Femur (tissue), 1 donor: ENCODE measurements around the gene ARFGEF2.
A peak's percentile ranks its signal among the peaks of the same experiment; 100 is the strongest.
"Not testable (repeated sequence)": the region's sequence is repeated elsewhere in the genome, so short reads cannot be mapped to it uniquely, and the experiment has no call there.

Source experiments
- DNase-seq: peaks from one replicate; pipeline ENCODE4 v3.0.0-alpha.2; 2017

ARFGEF2 gene

DNA sequence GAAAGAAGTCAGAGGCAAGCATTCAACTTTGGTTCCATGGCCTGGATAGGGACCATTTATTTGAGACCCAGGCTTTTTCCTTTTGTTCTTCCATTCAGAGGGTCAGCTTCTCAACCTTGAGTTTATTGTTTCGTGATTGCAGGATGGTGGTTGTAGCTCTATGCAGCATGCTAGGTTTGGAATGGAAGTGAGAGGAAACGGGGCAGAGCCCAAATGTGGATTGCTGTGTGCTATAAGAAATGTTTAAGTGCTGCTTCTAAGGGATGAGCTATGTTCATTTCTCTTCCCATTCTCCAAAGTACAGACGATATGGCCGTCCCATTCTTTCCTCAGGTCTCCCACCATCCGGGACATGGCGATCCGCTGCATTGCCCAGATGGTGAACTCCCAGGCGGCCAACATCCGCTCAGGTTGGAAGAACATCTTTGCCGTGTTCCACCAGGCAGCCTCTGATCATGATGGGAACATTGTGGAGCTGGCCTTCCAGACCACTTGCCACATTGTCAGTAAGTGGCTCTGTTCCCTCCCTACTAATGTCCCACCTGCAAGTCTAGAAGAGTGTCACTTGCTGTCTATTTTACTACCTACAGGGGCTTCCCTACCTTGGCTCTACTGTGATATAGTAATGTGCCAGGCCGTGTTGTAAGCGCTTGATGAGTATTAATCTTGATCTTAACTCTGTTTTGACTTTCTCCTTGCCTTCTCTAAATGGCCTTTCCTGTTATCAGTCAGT lies 88.6 kb downstream of the ARFGEF2 start:
- DNase-seq = no peak

DNA sequence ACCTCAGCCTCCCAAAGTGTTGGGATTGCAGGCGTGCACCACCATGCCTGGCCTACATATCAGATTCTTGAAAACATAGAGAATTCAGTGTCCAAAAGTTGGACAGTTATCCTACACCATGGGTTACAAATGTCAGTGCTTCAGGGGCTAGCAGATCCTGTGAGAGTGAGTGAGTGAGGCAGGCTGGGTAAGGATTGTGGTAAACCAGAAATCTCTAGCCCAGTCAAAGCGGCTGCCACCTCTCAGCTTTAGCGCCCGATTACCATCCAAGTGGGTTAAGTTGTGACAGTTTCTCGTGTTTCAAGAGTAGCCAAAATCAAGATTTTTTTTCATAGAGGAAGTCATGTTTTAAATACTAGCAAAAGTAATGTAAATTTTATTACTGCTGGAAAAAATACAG lies 102.7 kb downstream of the ARFGEF2 start:
- DNase-seq = no peak

DNA sequence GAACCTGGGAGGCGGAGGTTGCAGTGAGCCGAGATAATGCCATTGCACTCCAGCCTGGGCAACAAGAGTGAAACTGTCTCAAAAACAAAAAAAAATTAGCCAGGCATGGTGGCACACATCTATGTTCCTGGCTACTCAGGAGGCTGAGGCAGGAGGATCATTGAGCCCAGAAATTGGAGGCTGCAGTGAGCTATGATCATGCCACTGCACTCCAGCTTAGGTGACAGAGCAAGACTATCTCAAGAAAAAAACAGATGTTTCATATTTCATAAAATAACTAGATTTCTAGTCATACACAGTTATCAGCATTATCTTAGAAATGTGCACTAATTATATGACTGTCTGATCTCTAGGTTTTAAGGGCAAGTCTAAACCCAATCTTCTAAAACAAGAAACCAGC lies 106.7 kb downstream of the ARFGEF2 start:
- not testable (repeated sequence) for DNase-seq

DNA sequence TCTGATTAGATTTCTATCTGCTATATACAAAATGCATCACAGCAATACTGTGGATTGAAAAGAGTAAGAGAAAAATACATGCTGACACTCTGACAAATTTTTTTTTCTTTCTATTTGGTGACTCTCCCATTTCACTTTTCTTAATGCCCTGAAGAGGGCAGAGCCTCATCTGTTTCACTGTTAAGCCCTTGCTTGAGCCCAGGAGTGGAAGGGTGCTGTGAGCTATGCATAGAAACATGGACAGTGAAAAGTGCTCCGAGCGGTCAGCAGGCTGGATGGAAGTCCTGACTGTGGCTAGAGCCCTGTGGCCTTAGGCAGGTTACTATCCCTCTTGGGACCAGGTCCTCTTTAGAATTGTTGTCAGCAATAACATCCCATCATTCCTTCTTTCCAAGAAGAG lies 107.2 kb downstream of the ARFGEF2 start:
- no peak for DNase-seq

DNA sequence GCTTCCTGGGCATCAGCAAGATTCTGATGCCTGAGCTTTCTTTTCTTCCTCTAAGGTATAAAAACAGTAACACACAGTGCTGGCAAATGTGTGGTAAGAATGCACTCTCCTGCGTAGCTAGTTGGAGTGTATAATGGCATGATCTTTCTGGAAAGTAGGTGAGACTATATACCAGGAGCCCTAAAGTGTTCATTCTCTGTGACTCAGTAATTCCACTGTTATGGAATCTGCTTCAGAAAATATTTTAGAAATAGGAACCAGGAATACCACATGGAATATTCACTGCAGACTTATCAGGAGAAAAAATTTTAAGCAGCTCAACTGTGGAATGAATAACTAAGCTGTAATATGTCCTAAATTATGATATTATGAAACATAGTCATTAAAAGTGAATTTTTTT lies 107.7 kb downstream of the ARFGEF2 start:
- DNase-seq = no peak

DNA sequence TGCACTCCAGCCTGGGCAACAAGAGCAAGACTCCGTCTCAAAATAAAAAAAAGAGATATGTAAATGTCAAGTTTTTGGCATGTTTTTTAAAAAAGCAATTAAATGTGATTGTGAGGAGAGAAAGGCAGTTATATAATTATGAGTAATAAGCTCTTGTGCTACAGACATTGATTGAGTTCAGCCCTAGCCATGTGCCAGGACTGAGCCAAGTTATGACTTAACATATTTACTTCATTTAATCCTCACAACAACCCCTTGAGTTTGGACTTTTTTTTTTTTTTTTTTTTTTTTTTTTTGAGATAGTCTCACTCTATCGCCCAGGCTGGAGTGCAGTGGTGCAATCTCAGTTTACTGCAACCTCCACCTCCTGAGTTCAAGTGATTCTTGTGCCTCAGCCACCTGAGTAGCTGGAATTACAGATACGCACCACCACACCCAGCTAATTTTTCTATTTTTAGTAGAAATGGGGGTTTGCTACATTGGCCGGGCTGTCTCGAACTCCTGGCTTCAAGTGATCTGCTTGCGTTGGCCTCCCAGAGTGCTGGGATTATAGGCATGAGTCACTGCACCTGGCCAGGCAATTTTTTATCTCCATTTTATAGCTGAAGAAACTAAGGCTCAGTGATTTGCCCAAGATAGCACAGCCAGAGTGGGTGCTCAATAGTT lies 109.6 kb downstream of the ARFGEF2 start:
- DNase-seq = no peak

DNA sequence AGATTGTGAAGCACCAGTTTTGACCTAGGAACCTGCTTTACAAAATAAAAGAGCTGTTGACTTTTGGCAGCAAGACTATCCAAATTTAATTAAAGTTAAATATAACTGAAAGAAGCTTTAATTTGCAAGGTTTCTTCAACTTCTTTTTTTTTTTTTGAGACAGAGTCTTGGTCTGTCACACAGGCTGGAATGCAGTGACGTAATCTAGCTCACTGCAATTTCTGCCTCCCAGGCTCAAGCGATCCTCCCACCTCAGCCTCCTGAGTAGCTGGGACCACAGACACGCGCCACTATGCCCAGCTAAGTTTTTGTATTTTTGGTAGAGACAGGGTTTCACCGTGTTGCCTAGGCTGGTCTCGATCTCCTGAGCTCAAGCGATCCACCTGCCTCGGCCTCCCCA lies 110.9 kb downstream of the ARFGEF2 start:
- no peak for DNase-seq

DNA sequence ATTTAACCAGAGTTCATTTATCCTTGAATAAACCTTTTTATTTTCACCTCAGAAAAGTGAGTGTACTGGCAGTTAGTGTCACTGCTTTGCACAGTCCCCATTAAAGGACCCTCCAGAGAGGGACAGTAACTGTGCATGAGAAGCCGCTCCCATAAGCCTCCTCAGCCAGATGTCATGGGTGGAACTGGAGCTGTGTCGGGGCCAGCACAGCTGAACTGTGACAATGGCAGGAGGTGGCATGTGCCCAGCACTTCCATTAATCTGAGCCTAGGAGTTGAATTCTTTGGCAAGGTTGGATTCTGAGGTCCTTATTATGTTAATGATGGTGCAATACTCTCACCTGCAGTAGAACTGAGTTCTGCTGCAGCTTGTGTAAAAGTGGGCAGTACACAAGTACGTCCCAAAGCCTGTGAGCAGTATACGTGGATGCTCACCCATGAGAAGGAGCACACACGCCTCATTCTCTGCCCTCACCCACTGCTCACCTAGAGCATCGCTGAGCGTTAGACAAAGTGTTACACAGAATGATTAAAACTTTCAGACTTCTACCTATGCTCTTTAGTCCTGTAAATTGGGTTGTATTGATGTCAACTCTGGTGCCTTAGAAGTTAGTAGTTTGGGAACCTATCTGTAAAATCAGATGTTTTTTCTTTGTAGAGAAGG lies 112.7 kb downstream of the ARFGEF2 start:
- DNase-seq = no peak

DNA sequence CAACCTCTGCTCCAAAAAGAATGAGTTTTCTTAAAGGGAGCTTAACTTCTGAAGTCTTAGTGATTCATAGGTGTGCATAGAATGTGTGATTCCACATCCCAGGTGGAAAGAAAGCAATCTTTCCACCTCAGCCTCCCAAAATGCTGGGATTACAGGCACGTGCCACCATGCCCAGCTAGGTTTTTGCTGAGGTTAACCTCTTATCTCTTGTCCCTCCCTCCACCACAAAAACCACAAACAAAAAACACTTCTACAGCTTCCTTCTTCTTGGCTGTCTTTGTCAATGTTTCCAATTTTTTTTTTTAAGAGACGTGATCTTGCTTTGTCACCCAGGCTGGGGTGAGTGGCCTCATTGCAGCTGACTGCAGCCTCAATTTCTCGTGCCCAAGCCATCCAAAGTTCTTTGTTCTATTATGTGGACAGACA lies 116.5 kb downstream of the ARFGEF2 start:
- DNase-seq = no peak

DNA sequence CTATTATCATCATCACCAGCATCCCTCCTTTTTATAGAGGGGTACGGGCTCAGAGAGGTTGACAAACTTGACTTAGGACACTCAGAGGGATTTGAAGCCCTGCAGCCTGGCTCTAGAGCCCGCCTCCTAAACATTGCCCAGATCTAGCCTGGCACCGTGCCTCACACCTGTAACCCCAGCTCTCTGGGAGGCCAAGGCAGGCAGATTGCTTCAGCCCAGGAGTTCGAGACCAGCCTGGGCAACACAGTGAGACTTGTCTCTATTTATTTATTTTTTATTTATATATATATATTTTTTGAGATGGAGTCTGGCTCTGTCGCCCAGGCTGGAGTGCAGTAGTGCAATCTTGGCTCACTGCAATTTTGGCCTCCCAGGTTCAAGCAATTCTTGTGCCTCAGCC lies 118.3 kb downstream of the ARFGEF2 start:
- DNase-seq = no peak

DNA sequence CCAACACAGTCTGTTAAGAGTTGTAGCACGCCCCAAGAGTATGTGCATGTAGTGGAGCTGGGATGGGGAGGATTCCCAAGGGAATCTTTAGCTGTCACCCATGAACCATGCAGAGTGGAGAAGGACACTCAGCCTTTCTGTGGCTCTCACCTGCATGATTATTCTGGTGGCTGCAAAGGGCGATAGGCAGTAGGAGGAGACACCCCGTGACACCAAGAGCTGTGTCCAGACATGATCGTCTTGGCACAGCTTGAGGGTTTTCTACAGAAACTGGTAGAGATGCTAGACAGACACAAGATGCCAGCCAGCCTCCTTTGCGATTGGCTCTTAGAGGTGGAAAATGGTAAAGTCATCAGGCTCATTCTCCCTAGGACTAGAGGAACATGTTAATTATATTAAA lies 121.5 kb downstream of the ARFGEF2 start:
- DNase-seq = no peak

DNA sequence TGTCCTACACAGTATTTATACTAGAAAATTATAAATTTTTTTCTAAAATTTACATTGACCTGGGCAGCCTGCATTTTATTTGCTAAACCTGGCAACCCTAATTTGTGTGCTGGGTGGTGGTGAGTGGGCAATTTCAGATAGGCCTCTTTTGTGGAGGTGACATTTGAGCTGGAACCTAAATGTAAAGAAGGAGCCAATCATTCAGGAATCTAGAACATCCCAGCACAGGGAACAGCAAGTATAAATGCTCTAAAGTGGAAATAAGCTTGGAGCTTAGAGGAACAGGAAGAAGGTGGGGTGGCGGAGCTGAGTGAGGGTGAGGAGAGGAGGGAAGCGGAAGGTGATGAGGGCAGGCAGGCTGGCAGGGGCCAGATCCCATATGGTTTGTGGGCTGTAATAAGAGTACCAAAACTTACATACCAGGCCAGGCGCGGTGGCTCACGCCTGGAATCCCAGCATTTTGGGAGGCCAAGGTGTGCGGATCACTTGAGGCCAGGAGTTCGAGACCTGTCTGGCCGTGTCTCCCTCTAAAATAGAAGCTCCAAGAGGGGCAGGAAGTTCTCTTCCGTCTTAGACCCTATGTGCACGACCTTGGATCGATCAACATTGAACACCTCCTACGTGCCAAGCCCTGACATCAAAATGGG lies 124.1 kb downstream of the ARFGEF2 start:
- no peak for DNase-seq

DNA sequence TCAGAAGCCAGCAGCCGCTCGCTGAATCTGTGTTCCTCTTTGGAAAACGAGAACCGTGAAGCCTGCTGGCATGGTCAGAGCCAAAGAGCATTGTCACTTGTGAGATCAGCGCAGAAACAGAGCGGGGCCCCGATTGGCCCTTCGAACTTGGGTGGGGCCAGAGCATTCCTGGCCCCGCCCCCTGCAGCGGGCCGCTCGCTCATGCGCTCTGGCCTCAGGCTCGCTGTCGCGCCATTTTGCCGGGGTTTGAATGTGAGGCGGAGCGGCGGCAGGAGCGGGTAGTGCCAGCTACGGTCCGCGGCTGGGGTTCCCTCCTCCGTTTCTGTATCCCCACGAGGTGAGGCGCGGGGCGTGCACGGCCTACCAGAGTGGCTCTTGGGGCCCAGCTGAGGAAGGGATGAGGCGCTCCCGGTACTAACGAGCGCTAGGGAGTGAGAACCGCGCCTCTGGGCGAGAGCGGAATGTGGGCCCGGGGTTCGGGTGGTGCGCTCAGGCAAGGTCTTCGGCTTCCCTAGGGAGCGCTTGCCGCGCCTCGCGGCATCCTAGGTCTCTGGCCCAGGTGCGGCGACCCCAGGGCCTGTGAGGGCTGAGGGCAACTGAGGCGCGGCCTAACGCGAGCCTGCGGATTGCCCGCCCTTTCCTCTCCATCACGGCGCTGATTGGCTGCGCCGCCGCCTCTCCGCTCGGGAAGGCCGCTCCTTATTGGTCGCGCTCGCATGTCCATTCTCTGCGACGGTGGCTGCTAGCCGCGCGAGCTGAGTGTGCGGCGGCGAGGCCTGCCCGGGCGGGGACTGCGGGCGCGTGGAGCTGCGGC lies 124.8 kb downstream of the ARFGEF2 start, which contains the start of gene CSE1L:
TSS of gene CSE1L (plus strand) at position 226 of the 814 bp plus-strand sequence. CDS start 12,152 bp downstream, outside the sequence.
- DNase-seq = peak; percentile 96

DNA sequence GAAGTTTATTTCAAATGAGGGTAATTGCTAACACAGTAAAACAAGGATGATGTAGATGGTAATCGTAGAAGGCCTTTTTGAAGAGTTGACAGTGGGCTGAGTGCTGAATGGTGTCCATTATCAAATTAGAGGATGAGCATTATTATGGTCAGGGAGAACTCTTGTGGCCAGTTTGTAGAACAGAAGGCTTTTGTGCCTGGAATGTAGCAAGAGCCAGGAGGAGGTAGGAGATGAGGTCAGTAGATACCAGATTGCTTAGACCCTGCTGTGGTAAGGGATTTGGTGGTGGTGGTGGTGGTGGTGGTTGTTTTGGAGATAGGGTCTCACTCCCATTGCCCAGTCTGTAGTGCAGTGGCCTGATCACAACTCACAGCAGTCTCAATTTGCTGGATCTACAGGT lies 130.8 kb downstream of the ARFGEF2 start:
- no peak for DNase-seq

DNA sequence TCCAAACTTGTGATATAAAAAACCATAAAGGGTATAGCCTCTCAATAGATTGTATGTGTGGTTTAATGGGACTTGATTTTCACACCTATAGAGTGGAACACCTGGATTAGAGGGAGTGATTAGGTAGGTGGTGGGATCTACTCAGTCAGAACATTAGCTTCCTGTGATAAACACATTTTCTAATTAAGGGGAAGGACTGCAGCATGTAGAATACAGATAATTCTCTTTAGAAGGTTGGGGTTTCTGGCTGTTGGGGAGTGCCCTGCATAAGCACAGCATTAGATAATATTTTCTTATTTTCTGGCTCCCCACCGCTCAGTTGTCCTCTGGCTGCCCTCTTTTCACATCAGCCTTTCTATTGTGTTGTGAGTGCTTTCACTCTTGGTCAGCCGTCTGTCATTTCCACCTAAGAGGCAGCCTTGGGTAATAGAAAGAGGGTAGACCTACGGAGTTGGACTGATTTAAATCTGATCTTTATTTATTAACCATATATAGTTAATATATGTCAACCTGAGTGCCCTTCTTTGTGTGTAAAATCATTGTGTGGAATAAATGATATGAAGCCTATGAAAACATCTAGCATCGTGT lies 132.6 kb downstream of the ARFGEF2 start:
- no peak for DNase-seq

DNA sequence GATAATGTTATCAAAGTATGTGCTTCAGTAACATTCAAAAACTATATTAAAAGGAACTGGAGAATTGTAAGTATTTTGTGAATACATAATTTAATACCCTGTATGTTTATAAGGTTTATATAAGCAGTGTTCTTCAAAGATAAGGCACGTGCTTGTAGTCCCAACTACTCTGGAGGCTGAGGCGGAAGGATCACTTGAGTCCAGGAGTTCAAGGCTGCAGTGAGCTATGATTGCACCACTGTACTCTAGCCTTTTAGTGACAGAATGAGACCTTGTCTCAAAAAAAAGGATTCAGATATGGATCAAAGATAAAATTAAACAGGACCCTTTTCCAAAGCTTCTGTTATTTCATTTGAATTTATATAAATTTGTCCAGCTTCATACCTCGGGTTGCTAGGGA lies 141.8 kb downstream of the ARFGEF2 start:
- no peak for DNase-seq

DNA sequence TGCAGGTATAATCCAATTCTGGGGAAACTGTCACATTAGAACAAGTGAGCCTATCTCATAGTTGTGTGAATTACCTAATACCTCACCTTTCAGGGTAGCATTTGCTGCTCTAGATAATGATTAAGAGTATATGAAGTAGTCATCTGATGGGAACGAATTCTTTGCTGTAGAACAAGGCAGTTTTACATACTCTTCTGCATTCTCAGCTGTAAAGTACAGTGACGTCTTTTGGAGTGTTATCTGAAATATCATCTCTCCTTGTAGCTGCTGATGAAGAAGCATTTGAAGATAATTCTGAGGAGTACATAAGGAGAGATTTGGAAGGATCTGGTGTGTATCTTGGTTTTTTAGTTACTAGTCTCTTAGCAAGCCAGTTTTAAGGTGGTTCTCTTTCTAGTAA lies 153.0 kb downstream of the ARFGEF2 start:
- no peak for DNase-seq

DNA sequence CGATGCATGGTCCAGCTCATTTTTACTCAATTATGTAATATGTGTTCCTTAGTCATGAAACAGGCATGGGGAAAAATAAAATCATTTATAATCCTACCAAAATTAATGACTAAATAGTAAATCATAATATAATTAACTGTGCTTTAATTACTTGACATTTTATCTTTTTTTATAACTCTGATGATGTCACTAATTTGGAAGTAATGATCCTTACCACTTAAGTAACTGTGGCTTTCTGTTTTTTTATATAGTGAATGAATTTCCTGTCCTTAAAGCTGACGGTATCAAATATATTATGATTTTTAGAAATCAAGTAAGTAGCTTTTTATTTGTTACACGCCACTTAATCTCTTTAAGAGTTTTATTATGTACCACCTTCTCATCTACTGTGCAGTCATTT lies 156.8 kb downstream of the ARFGEF2 start:
- DNase-seq = no peak

DNA sequence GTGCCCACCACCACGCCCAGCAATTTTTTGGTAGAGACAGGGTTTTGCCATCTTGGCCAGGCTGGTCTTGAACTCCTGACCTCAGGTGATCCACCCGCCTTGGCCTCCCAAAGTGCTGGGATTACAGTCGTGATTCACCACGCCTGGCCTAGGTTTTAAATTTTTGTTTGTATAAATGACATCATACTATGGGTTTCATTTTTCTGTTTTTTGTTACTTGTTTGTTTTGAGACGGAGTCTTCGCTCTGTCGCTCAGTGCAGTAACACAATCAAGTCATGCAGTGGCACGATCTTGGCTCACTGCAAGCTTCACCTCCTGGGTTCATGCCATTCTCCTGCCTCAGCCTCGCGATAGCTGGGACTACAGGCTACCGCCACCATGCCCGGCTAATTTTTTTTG lies 160.8 kb downstream of the ARFGEF2 start:
- not testable (repeated sequence) for DNase-seq
